ENCODE measurements around the gene SLC66A1. TPM values are rescaled to one million over a fixed set of nuclear protein-coding genes. Genes with fewer than 3 reads are reported as not detected.

Gene SLC66A1
- total and polyA plus RNA-seq, 9 of the 15 experiments (the other 6 are each of a cell fraction or from before 2014, with no cell fraction given) = 1.2 to 40.8 (median 18.6) TPM

DNA sequence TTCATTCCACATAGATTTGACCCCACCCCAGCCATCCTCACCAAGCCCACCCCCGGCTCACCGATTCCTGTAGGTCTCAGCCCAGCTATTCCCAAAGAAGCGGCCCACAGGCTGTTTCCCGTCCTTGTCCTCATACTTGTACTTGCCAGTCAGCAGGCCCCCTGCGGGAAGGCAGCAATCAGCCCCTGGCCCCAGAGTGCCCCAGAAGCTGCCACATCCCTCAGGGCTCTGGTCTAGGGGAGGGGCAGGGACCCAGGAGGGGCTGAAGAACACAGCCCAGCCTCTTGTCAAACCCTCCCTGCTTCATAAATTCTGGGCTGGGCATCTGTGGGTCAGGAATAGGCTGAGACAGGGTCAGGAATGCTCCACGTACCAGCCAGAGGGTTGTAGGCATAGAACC is 5.2 kb upstream of the SLC66A1 start:
- Histone ChIP-seq H3K36me3 (ENCODE audit: control insufficient read depth, insufficient read depth, low read length) (peaks cover 68% of the 10 kb centered on the region), H3K79me2 (ENCODE audit: control insufficient read depth, insufficient read depth, low read length) (peaks cover 15% of the 10 kb centered on the region), H3K4me2 (ENCODE audit: insufficient read depth, low read length) (no peak overlapping the region), H4K20me1 (replicated peaks; ENCODE audit: control insufficient read depth, insufficient read depth, low read length) (no peaks in the 10 kb centered on the region), H3K4me3 (no peak overlapping the region), H2AFZ (ENCODE audit: low read depth, low read length) (no peak overlapping the region), H3K27ac (ENCODE audit: extremely low read depth, low read depth, low read length) (no peak overlapping the region), H3K4me1 (replicated peaks in 1 of 2; ENCODE audit: control insufficient read depth in 2 of 2, insufficient read depth in 2 of 2, low read length in 2 of 2) (peaks cover 7 to 19% of the 10 kb centered on the region in 2 experiments; a peak in 4 of 5 replicates), H3K9ac (ENCODE audit: insufficient read depth in 1 of 2, low read depth in 2 of 2, low read length in 2 of 2) (no peak overlapping the region; a peak in 1 of 4 replicates), H3K9me3 (replicated peaks; ENCODE audit: control insufficient read depth, insufficient read depth, low read depth, low read length) (no peaks in the 10 kb centered on the region), H3K9me1 (ENCODE audit: control insufficient read depth, insufficient read depth, low read length) (no peaks in the 10 kb centered on the region), H3K27me3 (ENCODE audit: control insufficient read depth in 2 of 2, insufficient read depth in 2 of 2, low read length in 2 of 2) (no peaks in the 10 kb centered on the region)
- ATAC-seq (no peak), FAIRE-seq (no peak), DNase-seq (ENCODE audit: extremely low read depth in 1 of 4, low spot score in 3 of 4) (no peak)
- in situ Hi-C loops (cut with MboI) (no loop called here), intact Hi-C loops (cut with micrococcal nuclease) (no loop called here)
- no TSS peak for BruUV-seq (replicated peaks)
- CTCF ChIA-PET (ENCODE audit: low intra/inter-chr PET ratio) = no interaction called here
- POLR2A ChIA-PET = interaction anchor here (1.5 kb wide), 1 partner anchor 14 kb away, joined by 5 read pairs; no protein-coding TSS in a partner anchor
- TF ChIP-seq KLF10 (CRISPR knock-in tag; IDR thresholded peaks at IDR 0.05) (no peak), RBM25 (IDR thresholded peaks at IDR 0.05; ENCODE audit: low read depth, low read length, severe bottlenecking) (no peak), FUS (optimal IDR thresholded peaks at IDR 0.05; ENCODE audit: low read depth, low read length) (no peak), ZNF143 (CRISPR knock-in tag; IDR thresholded peaks at IDR 0.05) (no peak)
- TF ChIP-seq, protein P1, sequence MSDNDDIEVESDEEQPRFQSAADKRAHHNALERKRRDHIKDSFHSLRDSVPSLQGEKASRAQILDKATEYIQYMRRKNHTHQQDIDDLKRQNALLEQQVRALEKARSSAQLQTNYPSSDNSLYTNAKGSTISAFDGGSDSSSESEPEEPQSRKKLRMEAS (CRISPR knock-in tag; IDR thresholded peaks at IDR 0.05) = no peak
- TF ChIP-seq, protein P2, sequence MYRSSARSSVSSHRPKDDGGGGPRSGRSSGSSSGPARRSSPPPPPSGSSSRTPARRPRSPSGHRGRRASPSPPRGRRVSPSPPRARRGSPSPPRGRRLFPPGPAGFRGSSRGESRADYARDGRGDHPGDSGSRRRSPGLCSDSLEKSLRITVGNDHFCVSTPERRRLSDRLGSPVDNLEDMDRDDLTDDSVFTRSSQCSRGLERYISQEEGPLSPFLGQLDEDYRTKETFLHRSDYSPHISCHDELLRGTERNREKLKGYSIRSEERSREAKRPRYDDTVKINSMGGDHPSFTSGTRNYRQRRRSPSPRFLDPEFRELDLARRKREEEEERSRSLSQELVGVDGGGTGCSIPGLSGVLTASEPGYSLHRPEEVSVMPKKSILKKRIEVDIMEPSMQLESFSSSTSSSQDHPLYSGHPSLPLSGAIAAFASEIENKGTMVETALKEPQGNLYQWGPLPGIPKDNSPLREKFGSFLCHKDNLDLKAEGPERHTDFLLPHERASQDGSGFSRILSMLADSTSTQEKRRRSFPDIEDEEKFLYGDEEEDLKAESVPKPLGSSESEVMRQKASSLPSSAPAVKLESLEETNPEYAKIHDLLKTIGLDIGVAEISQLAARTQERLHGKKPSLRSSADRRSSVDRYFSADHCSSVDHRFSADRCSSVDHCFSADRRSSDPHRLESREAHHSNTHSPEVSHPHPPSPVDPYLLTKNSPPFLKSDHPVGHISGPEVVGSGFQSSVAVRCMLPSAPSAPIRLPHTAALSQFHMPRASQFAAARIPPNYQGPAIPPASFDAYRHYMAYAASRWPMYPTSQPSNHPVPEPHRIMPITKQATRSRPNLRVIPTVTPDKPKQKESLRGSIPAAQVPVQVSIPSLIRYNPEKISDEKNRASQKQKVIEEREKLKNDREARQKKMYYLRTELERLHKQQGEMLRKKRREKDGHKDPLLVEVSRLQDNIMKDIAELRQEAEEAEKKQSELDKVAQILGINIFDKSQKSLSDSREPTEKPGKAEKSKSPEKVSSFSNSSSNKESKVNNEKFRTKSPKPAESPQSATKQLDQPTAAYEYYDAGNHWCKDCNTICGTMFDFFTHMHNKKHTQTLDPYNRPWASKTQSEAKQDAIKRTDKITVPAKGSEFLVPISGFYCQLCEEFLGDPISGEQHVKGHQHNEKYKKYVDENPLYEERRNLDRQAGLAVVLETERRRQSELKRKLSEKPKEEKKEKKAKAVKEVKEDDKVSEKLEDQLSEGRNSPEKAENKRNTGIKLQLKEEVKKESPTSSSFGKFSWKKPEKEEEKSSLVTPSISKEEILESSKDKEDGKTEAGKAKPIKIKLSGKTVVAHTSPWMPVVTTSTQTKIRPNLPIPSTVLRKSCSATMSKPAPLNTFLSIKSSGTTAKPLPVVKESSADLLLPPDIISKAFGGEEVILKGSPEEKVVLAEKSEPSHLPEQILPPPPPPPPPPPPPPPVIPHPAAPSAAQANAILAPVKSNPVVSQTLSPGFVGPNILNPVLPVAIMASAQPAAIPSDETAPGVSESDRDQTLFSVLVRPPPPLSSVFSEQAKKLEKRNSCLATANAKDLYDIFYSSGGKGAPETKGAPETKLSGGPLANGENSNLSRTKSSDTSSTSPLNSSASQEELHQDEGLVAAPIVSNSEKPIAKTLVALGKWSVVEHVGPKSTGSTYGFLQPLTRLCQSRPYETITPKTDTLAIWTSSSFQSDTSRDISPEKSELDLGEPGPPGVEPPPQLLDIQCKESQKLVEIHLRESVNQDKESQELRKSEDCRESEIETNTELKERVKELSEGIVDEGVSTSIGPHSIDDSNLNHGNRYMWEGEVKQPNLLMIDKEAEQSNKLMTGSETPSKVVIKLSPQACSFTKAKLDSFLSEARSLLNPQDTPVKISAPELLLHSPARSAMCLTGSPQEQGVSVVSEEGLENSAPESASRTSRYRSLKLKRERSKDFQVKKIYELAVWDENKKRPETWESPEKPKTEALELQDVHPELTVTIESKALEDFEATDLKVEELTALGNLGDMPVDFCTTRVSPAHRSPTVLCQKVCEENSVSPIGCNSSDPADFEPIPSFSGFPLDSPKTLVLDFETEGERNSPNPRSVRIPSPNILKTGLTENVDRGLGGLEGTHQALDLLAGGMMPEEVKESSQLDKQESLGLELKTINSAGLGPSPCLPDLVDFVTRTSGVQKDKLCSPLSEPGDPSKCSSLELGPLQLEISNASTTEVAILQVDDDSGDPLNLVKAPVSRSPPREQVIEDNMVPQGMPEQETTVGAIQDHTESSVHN (IDR thresholded peaks at IDR 0.05; ENCODE audit: borderline replicate concordance in 1 of 2, low read depth in 1 of 2) = no peak
- WGBS (ENCODE audit: insufficient coverage, low coverage, missing lambda C conversion rate) = 98% methylated on average over 6 of the region's 6 CpGs

All from K562 (cell line).